Measurements from ENCODE around the gene VWA7. TPM values are rescaled to one million over a fixed set of nuclear protein-coding genes. Genes with fewer than 3 reads are reported as not detected.
"Not testable (repeated sequence)": the region's sequence is repeated elsewhere in the genome, so short reads cannot be mapped to it uniquely, and the experiment has no call there.

The VWA7 gene
- total and polyA plus RNA-seq, 2 donors from 2014 or later, result 10.2 to 32.5 TPM

GRCh38 chr6:31817133-31817928 is 40.2 kb upstream of the VWA7 start:
- H3K4me3 ChIP-seq (ENCODE audit: low read length in 3 of 3), result peak overlapping the region; percentile 54 to 69 (median 63)
- H3K27ac ChIP-seq (ENCODE audit: low read depth in 2 of 2, low read length in 2 of 2), result peak overlapping the region; percentile 78 to 91
- intact Hi-C loops (cut with DNase I); FAIRE-seq; H3K27me3 ChIP-seq (ENCODE audit: control insufficient read depth, insufficient read depth, low read length); H3K9me3 ChIP-seq (ENCODE audit: control insufficient read depth in 2 of 3, insufficient read depth in 1 of 3, low read length in 3 of 3); H3K36me3 ChIP-seq (ENCODE audit: control insufficient read depth in 2 of 3, insufficient read depth in 3 of 3, low read length in 3 of 3): not testable (repeated sequence)
- peak overlapping the region; percentile 22 to 79 (median 30) for H3K9ac ChIP-seq (ENCODE audit: low read length in 3 of 3)
- peaks cover 4 to 12% (median 10%) of the 10 kb centered on the region in 3 donors for H3K4me1 ChIP-seq (ENCODE audit: control insufficient read depth in 2 of 3, insufficient read depth in 2 of 3, low read depth in 1 of 3, low read length in 3 of 3)
- DNase-seq, result peak in 2 of 5 donors; percentile 47 to 66

DNA sequence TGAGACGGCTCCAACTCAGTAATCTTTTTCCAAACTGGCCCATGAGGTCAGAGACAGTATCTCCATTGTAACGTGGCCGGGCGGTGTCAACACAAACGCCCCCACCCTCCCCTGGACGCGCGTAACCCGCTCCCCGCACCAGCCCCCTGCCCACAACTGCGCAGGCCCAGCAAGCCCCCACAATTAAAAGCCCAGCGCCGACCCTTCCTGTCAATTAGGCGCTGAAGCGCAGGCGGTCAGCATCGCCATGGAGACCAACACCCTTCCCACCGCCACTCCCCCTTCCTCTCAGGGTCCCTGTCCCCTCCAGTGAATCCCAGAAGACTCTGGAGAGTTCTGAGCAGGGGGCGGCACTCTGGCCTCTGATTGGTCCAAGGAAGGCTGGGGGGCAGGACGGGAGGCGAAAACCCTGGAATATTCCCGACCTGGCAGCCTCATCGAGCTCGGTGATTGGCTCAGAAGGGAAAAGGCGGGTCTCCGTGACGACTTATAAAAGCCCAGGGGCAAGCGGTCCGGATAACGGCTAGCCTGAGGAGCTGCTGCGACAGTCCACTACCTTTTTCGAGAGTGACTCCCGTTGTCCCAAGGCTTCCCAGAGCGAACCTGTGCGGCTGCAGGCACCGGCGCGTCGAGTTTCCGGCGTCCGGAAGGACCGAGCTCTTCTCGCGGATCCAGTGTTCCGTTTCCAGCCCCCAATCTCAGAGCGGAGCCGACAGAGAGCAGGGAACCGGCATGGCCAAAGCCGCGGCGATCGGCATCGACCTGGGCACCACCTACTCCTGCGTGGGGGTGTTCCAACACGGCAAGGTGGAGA is 38.1 kb upstream of the VWA7 start, which contains the start of the genes HSPA1A and HSPA1L:
TSS of gene HSPA1A (plus strand) at position 519 of the 814 bp plus-strand sequence. CDS start at position 733, 214 bp downstream.
TSS of gene HSPA1L (minus strand) at position 259 of the 814 bp plus-strand sequence. CDS start 3,311 bp downstream, outside the sequence.
- TF ChIP-seq, protein P1, sequence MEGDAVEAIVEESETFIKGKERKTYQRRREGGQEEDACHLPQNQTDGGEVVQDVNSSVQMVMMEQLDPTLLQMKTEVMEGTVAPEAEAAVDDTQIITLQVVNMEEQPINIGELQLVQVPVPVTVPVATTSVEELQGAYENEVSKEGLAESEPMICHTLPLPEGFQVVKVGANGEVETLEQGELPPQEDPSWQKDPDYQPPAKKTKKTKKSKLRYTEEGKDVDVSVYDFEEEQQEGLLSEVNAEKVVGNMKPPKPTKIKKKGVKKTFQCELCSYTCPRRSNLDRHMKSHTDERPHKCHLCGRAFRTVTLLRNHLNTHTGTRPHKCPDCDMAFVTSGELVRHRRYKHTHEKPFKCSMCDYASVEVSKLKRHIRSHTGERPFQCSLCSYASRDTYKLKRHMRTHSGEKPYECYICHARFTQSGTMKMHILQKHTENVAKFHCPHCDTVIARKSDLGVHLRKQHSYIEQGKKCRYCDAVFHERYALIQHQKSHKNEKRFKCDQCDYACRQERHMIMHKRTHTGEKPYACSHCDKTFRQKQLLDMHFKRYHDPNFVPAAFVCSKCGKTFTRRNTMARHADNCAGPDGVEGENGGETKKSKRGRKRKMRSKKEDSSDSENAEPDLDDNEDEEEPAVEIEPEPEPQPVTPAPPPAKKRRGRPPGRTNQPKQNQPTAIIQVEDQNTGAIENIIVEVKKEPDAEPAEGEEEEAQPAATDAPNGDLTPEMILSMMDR (IDR thresholded peaks at IDR 0.05; ENCODE audit: borderline replicate concordance, extremely low read depth, insufficient read depth), result no peak
- Histone ChIP-seq H3K27me3 (ENCODE audit: control insufficient read depth, insufficient read depth, low read length) (no peaks in the 10 kb centered on the region), H3K4me3 (ENCODE audit: low read length in 3 of 3) (peak within 1 kb of the TSS; percentile 59 to 80 (median 77)), H3K36me3 (ENCODE audit: control insufficient read depth in 2 of 3, insufficient read depth in 3 of 3, low read length in 3 of 3) (no peaks in the 10 kb centered on the region), H3K27ac (ENCODE audit: low read depth in 2 of 2, low read length in 2 of 2) (peak within 1 kb of the TSS; percentile 100), H3K9ac (ENCODE audit: low read length in 3 of 3) (peak within 1 kb of the TSS; percentile 67 to 99 (median 71)), H3K4me1 (ENCODE audit: control insufficient read depth in 2 of 3, insufficient read depth in 2 of 3, low read depth in 1 of 3, low read length in 3 of 3) (peaks cover 4 to 12% (median 7%) of the 10 kb centered on the region in 3 donors), H3K9me3 (ENCODE audit: control insufficient read depth in 2 of 3, insufficient read depth in 1 of 3, low read length in 3 of 3) (no peaks in the 10 kb centered on the region)
- FAIRE-seq (peak; percentile 92), DNase-seq (peak; percentile 98 to 100 (median 99))
- intact Hi-C loops (cut with DNase I), result no loop called here

- Histone ChIP-seq H3K9ac (ENCODE audit: low read length in 3 of 3) (peak overlapping the region; percentile 49 to 99 (median 67)), H3K4me3 (ENCODE audit: low read length in 3 of 3) (peak overlapping the region; percentile 59 to 80 (median 77)), H3K4me1 (ENCODE audit: control insufficient read depth in 2 of 3, insufficient read depth in 2 of 3, low read depth in 1 of 3, low read length in 3 of 3) (peaks cover 4 to 12% (median 5%) of the 10 kb centered on the region in 3 donors), H3K36me3 (ENCODE audit: control insufficient read depth in 2 of 3, insufficient read depth in 3 of 3, low read length in 3 of 3) (no peaks in the 10 kb centered on the region), H3K9me3 (ENCODE audit: control insufficient read depth in 2 of 3, insufficient read depth in 1 of 3, low read length in 3 of 3) (no peaks in the 10 kb centered on the region), H3K27me3 (ENCODE audit: control insufficient read depth, insufficient read depth, low read length) (no peaks in the 10 kb centered on the region), H3K27ac (ENCODE audit: low read depth in 2 of 2, low read length in 2 of 2) (peak overlapping the region; percentile 100)
- TF ChIP-seq, protein P1 (IDR thresholded peaks at IDR 0.05; ENCODE audit: borderline replicate concordance, extremely low read depth, insufficient read depth), result no peak
- intact Hi-C loops (cut with DNase I), result no loop called here
- DNase-seq, result peak; percentile 96 to 99 (median 98)
- FAIRE-seq, result no peak
Measured at GRCh38 chr6:31814677-31815024, 37.5 kb upstream of the VWA7 start.
